Activated naive CD4-positive, alpha-beta T cell treated with anti-CD3 and anti-CD28 coated beads, Interleukin-2, amount 50 U/mL, for 16 hours (primary cell): ENCODE results near the gene ZNF556.
"Not testable (repeated sequence)": the region's sequence is repeated elsewhere in the genome, so short reads cannot be mapped to it uniquely, and the experiment has no call there.

Source experiments
- DNase-seq: peaks from one replicate; pipeline ENCODE4 v3.0.0-alpha.2; 2020

The ZNF556 gene

DNA sequence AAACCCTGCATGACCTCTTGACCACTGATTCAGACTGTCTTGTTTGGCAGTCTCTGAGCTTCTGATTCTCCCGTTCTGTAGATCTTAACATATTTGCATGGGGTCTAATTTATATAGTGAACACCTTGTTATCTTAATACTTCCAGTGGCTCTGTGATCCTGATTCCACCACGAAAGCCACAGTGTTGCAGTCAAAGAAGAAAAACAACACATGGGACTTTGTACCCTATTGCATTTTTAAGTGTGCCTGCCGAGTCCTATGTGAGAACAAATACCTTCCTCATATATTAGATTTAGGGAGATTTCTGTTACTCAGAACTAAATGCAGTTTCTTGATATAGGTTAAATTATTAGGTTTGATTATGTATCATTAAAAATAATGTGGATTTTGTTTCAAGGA lies 12.3 kb upstream of the ZNF556 start:
- no peak for DNase-seq

DNA sequence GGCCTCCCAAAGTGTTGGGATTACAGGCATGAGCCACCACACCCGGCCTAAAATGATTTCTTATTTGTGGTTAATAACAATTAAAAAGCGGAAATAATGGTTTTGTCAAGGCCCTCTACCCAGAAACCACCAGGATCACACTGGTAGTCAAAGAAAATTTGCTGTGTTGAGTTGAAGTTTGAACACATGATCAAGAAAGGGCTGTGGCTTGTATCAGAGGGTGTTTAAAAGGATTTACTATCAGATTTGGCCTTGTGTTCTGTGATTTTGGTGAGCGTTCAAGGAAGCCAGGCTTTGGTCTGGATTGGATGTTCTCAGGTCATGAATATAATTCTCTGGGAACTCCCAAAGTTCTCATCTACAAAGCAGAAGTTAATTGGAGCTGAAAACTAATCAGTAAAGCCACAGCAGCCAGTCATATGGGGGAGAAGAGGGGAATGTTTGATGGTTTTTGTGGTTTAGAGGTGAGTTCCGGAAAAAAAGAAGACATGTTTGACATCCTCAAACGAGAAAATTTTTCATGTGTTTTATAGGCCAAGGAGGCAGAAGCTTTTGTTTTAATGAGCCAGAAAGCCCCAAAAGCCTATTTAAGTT lies 10.6 kb upstream of the ZNF556 start:
- no peak for DNase-seq

DNA sequence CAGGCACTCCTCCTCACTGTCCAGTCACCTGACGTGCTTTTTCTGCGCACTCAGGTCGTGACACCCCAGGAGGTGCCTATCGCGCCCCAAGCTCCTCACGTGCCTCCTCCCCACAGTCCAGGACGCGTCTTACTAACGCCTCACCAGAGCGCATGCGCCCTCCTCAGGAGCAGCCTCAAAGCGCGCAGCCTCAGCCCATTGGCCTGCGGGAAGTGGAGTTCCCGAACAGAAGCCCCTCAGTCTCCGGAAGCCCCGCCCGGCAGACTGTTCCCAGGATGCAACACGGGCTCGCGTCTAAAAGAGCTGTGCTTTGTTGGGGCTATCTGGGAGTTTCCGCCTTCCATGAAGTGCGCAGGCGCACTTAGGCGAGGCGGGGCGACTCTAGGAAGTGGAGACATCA lies 8.3 kb upstream of the ZNF556 start:
- DNase-seq: no peak

DNA sequence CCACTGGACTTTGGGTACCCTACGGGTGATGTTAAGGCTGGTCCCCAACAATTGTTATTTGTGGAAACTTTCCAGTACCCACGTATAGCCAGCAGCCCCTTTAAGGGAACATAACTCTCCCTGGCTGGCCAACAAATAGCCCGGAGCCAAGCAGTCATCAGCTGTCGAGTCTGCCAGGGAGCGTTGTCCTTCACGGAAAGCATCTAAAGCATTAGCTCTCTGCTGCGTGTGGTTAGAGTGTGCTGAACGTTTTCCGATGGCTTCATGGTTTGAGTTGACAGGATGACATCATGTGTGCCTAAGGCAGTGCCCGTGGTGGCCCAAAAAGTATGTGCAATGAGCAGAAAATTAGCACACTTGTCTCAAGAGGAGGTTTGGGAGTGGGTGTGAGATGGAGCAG lies 3.3 kb upstream of the ZNF556 start:
- DNase-seq: no peak

DNA sequence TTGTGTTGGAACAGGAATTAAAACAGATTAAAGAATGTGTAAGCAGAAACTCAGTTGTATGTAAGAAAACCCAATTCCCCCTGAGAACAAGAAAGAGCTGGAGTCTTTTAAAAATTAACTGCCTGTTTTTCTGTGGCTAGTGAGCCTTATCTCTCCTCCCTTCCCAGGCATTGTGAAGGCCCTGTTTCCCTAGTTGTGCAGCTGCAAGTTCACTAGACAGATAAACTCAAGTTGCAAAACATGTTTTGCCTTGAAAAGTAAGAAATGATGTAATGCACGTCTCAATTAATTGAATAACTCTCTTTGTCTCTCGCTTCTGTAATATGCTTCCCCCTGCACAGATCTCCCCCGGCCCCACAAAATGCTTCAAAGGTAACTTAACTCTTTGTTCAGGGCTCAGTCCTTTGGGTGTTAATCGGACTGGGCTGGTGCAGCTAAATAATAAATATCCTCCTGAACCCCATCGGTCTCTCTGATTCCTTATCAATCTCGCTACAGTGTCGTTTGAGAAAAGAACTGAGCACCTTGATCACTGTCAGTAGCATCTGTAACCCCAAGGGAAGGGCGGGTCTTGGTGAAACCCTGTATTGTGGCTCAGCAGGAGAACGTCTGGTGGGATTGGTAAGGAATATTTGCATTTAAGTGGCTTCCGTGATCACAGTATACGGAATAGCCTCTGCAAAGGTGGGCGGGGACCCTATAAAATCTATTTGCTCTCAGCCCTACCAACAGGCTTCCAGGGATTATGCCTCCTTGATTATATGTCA lies 1.6 kb upstream of the ZNF556 start:
- no peak for DNase-seq

DNA sequence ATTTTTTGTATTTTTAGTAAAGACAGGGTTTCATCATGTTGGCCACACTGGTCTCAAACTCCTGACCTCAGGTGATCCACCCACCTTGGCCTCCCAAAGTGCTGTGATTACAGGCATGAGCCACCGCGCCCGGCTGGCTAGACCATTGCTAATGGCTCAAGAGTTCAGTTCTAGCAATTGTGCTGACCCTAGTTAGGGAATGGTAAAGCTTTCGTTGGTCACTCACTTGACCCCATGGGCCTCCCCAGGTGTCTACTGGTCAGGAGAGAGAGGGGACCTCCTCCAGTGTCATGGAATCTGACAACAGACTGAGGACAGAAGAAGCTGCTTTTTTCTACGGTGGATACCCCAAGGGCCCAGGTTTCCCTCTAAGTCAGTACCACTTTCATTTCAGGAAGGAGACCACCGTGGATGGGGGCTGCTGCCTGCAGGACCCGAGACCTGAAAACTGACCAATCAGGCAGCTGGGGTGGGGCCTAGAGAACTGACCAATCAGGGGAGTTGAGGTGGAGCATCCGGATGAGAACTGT lies 575 bp upstream of the ZNF556 start:
- no peak for DNase-seq

DNA sequence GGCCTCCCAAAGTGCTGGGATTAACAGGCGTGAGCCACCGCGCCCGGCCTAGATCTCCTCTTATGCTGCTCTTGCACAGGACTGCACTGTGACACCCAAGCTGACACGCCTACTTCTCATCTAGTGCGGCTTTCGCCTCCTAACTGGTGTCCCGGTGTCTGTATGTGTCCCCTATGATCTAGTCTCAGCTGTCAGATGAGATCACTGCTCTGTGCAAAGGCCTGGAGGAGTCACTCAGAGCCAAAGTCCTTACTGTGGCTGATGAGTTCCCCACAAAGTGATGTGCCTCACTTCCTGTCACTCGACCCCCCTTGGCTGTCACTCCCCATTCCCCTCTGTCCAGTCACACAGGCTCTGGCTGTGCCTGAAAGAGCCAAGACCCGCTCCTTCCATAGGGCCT lies 2.5 kb downstream of the ZNF556 start:
- no peak for DNase-seq

DNA sequence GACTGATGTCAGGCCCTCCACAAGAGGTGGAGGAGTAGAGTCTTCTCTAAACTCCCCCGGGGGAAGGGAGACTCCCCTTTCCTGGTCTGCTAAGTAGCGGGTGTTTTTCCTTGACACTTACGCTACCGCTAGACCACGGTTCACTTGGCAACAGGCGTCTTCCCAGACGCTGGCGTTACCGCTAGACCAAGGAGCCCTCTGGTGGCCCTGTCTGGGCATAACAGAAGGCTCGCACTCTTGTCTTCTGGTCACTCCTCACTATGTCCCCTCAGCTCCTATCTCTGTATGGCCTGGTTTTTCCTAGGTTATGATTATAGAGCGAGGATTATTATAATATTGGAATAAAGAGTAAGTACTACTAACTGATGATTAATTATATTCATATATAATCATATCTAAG lies 5.0 kb downstream of the ZNF556 start:
- not testable (repeated sequence) for DNase-seq

DNA sequence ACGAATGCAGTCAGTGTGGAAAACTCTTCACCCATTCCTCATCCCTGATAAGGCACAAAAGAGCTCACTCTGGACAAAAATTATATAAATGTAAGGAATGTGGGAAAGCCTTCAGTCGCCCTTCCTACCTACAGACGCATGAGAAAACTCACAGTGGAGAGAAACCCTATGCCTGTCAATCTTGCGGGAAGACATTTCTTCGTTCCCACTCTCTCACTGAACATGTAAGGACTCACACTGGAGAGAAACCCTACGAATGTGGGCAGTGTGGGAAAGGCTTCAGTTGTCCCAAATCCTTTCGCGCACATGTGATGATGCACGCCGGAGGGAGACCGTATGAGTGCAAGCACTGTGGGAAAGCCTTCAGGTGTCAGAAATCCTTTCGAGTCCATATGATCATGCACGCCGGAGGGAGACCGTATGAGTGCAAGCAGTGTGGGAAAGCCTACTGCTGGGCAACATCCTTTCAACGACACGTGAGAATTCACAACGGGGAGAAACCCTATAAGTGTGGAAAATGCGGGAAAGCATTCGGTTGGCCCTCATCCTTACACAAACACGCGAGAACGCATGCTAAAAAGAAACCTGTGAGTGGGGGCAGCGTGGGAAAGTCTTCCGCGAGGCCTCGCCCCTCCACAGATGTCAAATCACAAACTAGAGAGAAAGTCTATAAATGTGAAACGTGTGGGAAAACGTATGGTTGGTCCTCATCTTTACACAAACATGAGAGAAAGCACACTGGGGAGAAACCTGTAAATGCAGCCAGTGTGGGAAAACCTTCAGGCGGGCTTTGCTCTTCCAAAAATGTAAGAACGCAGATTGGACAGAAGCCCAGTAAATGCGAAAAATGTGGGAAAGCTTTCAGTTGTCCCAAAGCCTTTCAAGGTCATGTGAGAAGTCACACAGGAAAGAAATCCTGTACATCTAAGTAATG lies 10.5 kb downstream of the ZNF556 start:
- DNase-seq: no peak

DNA sequence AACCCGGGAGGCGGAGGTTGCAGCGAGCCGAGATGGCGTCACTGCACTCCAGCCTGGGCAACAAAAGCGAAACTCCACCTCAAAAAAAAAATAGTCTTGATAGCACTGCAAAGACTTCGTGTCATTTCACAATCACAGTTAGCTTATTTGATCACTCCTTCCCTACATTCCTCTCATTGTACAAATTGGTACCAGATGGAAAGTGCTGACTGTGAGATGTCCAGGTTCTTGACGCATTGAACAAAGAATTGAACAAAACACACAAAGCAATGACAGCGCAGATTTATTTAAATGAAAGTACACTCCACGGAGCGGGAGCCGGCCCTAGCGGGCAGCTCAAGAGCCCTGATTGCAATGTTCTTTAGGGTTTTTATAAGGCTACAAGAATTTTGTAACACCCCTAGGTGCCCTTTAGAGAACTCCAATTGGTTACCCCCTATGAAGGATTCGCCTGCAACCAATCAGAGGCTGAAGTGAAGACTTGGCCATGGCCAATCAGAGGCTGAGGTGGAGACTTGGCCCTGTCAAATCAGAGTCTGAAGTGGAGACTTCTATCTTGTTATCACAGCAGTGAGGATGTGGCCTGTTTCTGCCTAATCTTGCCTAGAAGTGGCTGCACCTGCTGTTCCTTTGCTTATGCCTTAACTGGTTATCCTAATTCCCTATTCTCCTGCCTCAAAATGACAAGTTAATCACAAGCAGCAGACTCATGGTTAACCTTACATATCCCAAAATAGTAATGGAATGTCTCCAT lies 16.7 kb downstream of the ZNF556 start:
- no peak for DNase-seq

DNA sequence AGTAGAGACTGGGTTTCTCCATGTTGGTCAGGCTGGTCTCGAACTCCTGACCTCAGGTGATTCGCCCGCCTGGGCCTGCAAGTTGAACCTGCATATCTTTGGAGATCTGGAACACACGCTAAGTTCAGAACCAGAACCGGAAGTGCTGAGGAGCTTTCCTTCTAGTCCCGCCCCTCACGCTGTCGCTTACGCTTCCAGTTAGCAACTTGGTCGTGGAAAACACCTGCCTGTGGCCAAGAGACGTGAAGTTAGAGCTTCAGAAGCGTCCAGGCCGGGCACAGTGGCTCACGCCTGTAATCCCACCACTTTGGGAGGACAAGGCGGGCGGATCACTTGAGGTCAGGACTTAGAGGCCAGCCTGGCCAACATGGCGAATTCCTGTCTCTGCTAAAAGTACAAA lies 18.6 kb downstream of the ZNF556 start:
- DNase-seq: no peak

DNA sequence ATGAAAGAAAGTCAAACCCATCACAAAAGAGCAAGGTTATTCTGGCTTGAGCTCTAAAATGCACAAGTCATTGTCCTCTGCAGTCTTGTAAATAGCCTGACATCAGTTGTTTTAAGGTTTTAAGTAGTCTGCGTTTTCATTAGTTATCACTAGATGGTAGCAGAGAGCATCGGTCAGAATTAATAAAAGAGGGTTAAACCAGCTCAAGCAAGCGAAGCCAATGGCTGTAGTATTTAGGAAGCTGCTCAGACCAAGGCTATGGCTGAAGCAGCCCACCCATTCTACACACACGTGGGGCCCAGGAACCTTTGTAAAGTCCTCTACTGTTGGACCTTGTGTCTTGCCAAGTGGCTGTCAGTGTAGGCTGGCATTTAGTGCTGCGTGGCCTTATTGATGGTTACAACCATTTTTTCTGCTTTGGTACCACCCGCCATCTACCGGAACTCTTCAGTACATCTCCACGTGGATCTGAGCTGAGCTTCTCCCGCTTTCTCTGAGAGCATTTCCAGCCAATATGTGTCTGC lies 20.3 kb downstream of the ZNF556 start:
- DNase-seq: no peak

DNA sequence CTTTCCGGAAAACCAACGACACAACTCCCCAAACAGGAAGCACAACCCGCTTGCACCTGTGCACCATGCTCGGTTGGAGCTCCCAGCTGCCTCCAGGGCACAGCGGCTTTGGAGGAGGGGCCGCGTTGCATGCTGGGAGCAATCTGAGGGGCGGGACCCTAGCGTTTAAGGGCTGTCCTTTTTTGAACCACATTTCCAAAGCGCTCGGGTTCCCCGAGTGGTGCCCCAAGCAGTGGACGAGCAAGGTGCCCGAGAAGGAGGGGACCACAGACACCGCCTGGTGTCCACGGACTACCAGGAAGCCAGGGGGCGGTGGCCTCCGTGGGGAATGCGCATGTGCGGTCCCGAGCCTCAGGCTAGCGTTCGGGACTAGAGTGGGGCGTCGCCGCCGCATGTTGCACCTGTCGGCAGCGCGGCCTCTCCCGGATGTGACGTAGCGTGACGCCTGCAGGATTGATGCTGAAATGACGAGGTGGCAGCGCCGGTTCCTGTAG lies 21.6 kb downstream of the ZNF556 start:
- DNase-seq: peak; percentile 66

DNA sequence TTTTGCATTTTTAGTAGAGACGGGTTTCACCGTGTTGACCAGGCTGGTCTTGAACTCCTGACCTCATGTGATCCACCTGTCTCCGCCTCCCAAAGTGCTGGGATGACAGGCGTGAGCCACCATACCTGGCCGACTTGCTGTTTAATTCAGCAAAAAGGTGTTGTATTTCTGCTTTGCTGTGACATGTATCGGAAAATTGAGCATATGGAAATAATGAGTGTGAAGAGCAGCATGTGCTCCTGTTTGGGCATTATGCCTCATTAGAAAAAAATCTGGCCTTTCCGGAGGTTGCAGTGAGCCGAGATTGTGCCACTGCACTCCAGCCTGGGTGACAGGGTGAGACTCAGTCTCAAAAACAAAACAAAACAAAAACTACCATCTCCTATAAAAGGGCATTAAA lies 23.4 kb downstream of the ZNF556 start:
- not testable (repeated sequence) for DNase-seq

DNA sequence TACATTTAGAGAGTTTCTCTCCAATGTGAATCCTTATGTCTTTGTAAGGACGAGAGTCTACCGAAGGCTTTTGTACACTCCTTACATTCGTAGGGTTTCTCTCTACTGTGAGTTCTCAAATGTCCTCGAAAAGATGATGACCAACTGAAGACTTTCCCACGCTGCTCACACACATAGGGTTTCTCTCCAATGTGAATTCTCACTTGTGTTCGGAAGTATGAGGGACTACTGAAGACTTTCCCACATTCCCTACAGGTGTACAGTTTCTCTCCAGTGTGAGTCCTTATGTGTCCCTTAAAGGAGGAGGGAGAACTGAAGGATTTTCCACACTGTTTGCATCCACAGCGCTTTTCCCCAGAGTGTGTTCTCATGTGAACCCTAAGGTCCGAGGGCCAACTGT lies 29.6 kb downstream of the ZNF556 start:
- DNase-seq: no peak

DNA sequence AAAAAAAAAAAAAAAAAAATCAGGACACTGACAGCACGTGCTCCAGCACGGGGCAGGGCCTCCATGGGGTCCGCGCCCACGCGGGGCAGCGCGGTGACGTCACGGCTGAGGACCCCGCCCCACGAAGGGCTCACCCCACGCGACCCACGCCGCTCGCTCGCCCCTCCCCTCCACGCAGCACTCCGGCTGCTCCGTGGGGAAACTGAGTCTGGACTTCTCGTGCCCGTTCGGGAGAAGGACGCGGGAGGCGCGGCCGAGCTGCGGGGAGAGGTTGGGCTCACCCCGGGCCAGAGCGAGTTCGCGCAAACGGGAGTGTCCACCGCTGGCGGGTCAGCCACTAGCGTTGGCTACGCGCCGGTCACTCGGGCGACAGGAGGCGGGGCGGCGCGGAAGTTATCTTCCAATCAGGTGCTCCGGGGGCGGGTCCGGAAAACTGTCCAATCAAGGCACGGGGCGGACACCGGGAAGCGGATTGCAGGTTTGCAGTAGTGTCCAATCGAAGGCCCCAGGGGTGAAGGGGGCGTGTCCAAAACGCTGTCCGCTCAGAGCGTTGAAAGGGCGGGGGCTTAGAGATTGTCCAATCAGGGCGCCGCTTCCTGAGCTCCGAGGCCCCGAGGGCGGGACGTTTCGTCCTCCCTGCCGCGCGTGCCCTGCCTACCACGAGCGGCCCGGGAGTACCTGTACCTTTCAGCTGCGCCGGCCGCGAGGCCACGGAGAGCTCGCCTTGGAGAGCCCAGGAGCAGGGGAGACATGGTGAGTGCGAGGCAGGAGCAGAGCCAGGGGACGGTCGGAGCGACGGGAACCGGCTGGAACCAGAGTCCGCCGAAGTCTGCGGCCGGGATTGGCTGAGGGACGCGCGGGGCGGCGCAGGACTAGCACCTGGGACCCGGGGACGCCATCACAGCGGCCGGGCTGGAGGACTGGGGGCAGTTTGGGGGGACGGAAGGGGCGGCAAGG lies 33.4 kb downstream of the ZNF556 start, which contains the start of gene ZNF57:
Gene ZNF57, plus strand, starts transcription at position 633 of the 957 bp plus-strand sequence. Its CDS starts 118 bp downstream, at position 751.
- DNase-seq: peak; percentile 100

DNA sequence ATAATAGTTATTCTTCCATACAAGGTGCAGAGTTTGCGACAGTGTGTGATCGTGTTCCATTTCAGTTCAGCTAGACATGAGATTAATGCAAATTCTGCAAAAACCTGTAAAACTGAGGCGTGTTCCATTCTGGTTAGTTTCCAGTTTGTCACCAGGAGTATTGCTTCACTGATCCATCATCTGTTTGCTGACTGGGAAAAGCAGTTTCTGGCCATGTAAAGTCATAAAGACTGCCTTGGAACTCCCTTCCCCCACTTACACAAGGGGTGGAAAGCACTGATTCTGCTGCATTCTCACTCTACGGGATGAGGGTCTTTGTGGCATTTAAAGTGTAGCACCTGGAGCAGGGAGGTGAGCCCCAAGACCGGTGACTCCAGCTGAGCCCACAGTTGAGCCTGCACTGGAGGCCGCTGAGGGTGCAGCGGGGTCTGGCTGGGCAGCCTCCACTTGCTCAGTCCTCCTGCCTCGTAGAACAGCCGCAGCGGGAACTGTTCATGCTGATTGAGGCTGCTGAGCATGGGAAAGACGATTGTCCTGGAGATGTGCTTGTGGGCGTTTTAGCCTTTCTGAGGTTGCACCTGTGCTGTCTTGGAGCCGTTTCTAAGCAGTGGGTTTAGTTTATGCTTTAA lies 35.6 kb downstream of the ZNF556 start:
- no peak for DNase-seq

DNA sequence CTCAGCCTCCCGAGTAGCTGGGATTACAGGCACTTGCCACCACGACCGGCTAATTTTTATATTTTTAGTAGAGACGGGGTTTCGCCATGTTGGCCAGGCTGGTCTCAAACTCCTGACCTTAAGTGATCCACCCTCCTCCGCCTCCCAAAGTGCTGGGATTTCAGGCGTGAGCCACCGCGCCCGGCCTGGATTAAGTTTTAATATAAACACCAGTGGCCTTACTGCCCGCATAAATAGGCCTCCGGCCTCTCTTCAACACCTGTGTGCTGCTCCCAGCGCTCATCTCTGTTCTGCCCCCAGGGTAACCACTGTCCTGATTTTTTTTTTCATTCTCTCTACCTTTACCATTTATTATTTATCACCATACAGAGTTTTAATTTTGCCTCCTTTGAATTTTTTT lies 36.2 kb downstream of the ZNF556 start:
- DNase-seq: not testable (repeated sequence)

DNA sequence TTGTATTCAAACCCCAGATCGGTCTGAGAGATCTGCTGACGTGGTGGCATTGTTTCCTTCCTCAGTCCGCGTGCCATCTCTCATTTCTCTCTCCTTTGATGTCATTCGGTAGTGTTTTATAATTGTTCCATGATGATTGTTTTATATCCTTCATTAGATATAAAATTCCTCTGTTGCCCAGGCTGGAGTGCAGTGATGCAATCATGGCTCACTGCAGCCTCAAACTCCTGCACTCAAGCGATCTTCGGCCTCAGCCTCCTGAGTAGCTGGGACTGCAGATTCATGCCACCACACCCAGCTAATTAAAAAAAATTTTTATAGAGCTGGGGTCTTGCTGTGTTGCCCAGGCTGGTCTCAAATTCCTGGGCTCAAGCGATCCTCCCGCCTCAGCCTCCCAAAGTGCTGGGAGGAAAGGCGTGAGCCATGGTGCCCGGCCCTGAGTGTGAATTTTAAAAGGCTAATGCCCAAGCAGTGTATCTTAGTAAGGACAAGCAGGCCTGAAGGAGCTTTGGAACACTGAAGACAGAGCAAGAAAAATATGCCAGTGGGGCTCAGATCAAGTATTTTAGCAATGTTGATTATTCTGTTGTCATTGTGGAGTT lies 38.9 kb downstream of the ZNF556 start:
- no peak for DNase-seq

DNA sequence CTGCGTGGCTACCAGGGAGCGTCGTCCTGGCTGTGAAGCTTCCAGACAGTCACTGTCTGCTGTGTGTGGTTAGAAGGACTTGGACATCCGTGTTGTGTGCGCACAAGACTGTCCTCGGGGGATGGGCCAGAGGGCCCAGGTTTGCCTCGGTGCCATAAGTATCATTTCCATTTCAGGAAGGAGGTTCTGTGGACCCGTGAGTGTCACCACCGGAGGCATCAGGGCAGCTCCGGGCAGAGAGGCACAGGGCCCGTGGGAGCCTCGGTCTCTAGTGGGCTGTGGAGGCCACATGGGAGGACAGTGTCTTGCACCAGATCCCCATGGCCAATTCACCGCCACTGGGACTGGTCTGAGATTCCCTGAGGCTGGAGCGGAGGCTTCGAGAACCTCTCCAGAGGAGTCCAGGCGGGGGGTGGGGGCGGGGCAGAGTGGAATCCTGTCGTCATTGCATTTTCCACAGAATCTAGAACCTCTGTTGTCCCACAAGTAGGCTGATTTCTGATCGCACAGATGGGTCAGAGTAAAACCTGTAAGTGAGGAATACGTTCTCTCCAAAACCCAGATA lies 39.6 kb downstream of the ZNF556 start:
- no peak for DNase-seq
